CD14-positive monocyte (primary cell): ENCODE measurements around the gene TBCD. TPM values are rescaled to one million over a fixed set of nuclear protein-coding genes. Genes with fewer than 3 reads are reported as not detected.

Experiments
- DNase-seq, 3 donors: peaks; one replicate each; pipeline ENCODE4 v3.0.0-alpha.2; 2011 to 2022
- H2AFZ ChIP-seq: 2 replicates; pipeline ENCODE4 v1.6.0; 2012; ENCODE audit warnings: mild to moderate bottlenecking, low read depth, low read length, inconsistent platforms; ENCODE audit not compliant: insufficient read depth, poor library complexity, severe bottlenecking
- H3K27ac ChIP-seq, 2 donors: 1 replicate in 1 of 2; 2 replicates in 1 of 2; pipeline ENCODE4 v1.5.1; 2012 to 2013; ENCODE audit warnings: low read length in 2 of 2, control low read depth in 1 of 2, inconsistent platforms in 1 of 2, low read depth in 1 of 2, mild to moderate bottlenecking in 1 of 2
- H3K27me3 ChIP-seq, 2 donors: one replicate each; pipeline versions ENCODE4 v1.6.0 to v1.6.1; 2011 to 2013; ENCODE audit warnings: low read length in 2 of 2; ENCODE audit not compliant: control insufficient read depth in 2 of 2, insufficient read depth in 2 of 2
- H3K36me3 ChIP-seq, 2 donors: replicated peaks in 1 of 2; 1 replicate in 1 of 2; 2 replicates in 1 of 2; pipeline versions ENCODE4 v1.5.1 to v1.6.1; 2012 to 2013; ENCODE audit warnings: low read length in 2 of 2, control low read depth in 1 of 2, inconsistent platforms in 1 of 2, mild to moderate bottlenecking in 1 of 2; ENCODE audit not compliant: insufficient read depth in 2 of 2, control insufficient read depth in 1 of 2
- H3K4me1 ChIP-seq, 2 donors: 1 replicate in 1 of 2; 2 replicates in 1 of 2; pipeline versions ENCODE4 v1.5.1 to v1.6.1; 2012 to 2013; ENCODE audit warnings: low read length in 2 of 2, control low read depth in 1 of 2, inconsistent platforms in 1 of 2, mild to moderate bottlenecking in 1 of 2, moderate library complexity in 1 of 2; ENCODE audit not compliant: insufficient read depth in 2 of 2, control insufficient read depth in 1 of 2
- H3K4me2 ChIP-seq: replicated peaks from 2 replicates; pipeline ENCODE3; 2012; ENCODE audit warnings: low read length, moderate library complexity, mild to moderate bottlenecking; ENCODE audit not compliant: poor library complexity, severe bottlenecking; ENCODE audit errors: extremely low read depth
- H3K4me3 ChIP-seq, 3 experiments: fragments of 200-600 bp in 1 of 3; sonication (generic) in 1 of 3; replicated peaks in 1 of 3; 1 replicate in 2 of 3; 2 replicates in 1 of 3; pipeline ENCODE4 v1.5.1; 2011 to 2013; ENCODE audit warnings: low read length in 3 of 3, mild to moderate bottlenecking in 3 of 3, control low read depth in 2 of 3, low read depth in 2 of 3, inconsistent platforms in 1 of 3, moderate library complexity in 1 of 3
- H3K79me2 ChIP-seq: 2 replicates; pipeline ENCODE4 v1.6.0; 2012; ENCODE audit warnings: mild to moderate bottlenecking, control low read depth, inconsistent platforms, low read length, moderate library complexity; ENCODE audit not compliant: insufficient read depth
- H3K9ac ChIP-seq: 2 replicates; pipeline ENCODE4 v1.6.0; 2017; ENCODE audit warnings: low read length, mild to moderate bottlenecking; ENCODE audit not compliant: insufficient read depth, poor library complexity, severe bottlenecking
- H3K9me3 ChIP-seq, 2 donors: replicated peaks in 1 of 2; 1 replicate in 1 of 2; 2 replicates in 1 of 2; pipeline versions ENCODE4 v1.5.1 to v1.6.1; 2012 to 2013; ENCODE audit warnings: low read length in 2 of 2, control low read depth in 1 of 2; ENCODE audit not compliant: control insufficient read depth in 1 of 2, insufficient read depth in 1 of 2
- H4K20me1 ChIP-seq: 2 replicates; pipeline ENCODE4 v1.6.0; 2012; ENCODE audit warnings: mild to moderate bottlenecking, low read length, control low read depth, moderate library complexity; ENCODE audit not compliant: insufficient read depth
- H3K27ac Mint-ChIP-seq, 7 donors: one replicate each; pipeline ENCODE4 v1.8.0; 2020; ENCODE audit warnings: mild to moderate bottlenecking in 7 of 7, mixed read lengths in 7 of 7, moderate library complexity in 6 of 7, inconsistent platforms in 2 of 7
- H3K27me3 Mint-ChIP-seq, 3 donors: one replicate each; pipeline ENCODE4 v1.8.0; 2021 to 2022; ENCODE audit warnings: low read depth in 3 of 3, mild to moderate bottlenecking in 3 of 3, mixed read lengths in 3 of 3, moderate library complexity in 3 of 3, inconsistent platforms in 1 of 3
- H3K36me3 Mint-ChIP-seq, 2 donors: one replicate each; pipeline ENCODE4 v1.8.0; 2020; ENCODE audit warnings: mixed read lengths in 2 of 2, inconsistent platforms in 1 of 2, mild to moderate bottlenecking in 1 of 2
- H3K4me1 Mint-ChIP-seq: one replicate; pipeline ENCODE4 v1.8.0; 2020; ENCODE audit warnings: mild to moderate bottlenecking, mixed read lengths
- H3K4me3 Mint-ChIP-seq, 2 donors: one replicate each; pipeline ENCODE4 v1.8.0; 2020; ENCODE audit warnings: mild to moderate bottlenecking in 2 of 2, mixed read lengths in 2 of 2, moderate library complexity in 1 of 2
- H3K9me3 Mint-ChIP-seq, 7 donors: one replicate each; pipeline ENCODE4 v1.8.0; 2020 to 2022; ENCODE audit warnings: mixed read lengths in 7 of 7, mild to moderate bottlenecking in 6 of 7, moderate library complexity in 6 of 7, inconsistent platforms in 2 of 7
- WGBS: methylation state at CpG from one replicate; pipeline ENCODE4 v1.1.5; 2013; ENCODE audit warnings: missing lambda C conversion rate; ENCODE audit not compliant: insufficient coverage; 5-methylcytosine and 5-hydroxymethylcytosine counted together
- intact Hi-C, 2 donors: fragments of 100-400 bp; cut with micrococcal nuclease; formaldehyde crosslinking; loops; one replicate each; pipeline versions ENCODE4 v1.15.0 to v1.15.1; 2023
- polyA plus RNA-seq, 3 donors: library from polyadenylated mRNA; depleted of rRNA in 1 of 3; unstranded in 2 of 3; stranded (reverse) in 1 of 3; fragments of 300-500 nt in 2 of 3; fragments of >200 nt in 1 of 3; fragmentation: Illumina TruSeq in 2 of 3; gene quantifications; 1 replicate in 2 of 3; 2 replicates in 1 of 3; pipeline ENCODE4 v1.2.3, GENCODE V29; 2012 to 2021
- TF ChIP-seq, protein P1 (sequence below): fragments of 200-600 bp; IDR thresholded peaks from one replicate; pipeline ENCODE4 v1.8.0; 2022; ENCODE audit warnings: antibody characterized with exemption, mild to moderate bottlenecking

TBCD gene
- polyA plus RNA-seq, 3 donors: 54.7 to 74.0 (median 66.6) TPM

- H3K4me1 ChIP-seq: peaks cover 32 to 44% of the 10 kb centered on the region in 2 donors
- H3K4me1 Mint-ChIP-seq: peaks cover 41% of the 10 kb centered on the region
- TF ChIP-seq, protein P1, sequence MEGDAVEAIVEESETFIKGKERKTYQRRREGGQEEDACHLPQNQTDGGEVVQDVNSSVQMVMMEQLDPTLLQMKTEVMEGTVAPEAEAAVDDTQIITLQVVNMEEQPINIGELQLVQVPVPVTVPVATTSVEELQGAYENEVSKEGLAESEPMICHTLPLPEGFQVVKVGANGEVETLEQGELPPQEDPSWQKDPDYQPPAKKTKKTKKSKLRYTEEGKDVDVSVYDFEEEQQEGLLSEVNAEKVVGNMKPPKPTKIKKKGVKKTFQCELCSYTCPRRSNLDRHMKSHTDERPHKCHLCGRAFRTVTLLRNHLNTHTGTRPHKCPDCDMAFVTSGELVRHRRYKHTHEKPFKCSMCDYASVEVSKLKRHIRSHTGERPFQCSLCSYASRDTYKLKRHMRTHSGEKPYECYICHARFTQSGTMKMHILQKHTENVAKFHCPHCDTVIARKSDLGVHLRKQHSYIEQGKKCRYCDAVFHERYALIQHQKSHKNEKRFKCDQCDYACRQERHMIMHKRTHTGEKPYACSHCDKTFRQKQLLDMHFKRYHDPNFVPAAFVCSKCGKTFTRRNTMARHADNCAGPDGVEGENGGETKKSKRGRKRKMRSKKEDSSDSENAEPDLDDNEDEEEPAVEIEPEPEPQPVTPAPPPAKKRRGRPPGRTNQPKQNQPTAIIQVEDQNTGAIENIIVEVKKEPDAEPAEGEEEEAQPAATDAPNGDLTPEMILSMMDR: peak; percentile 26
- peaks cover 0 to 5% of the 10 kb centered on the region in 2 donors for H3K36me3 ChIP-seq
- no peaks in the 10 kb centered on the region for H3K79me2 ChIP-seq
- 26% methylated on average over 12 of the region's 12 CpGs for WGBS
- H3K4me2 ChIP-seq: peak overlapping the region; percentile 14
- H3K9me3 Mint-ChIP-seq: no peaks in the 10 kb centered on the region
- peak overlapping the region in 4 of 7 donors; percentile 0 to 90 (median 44) for H3K27ac Mint-ChIP-seq
- no peaks in the 10 kb centered on the region for H3K27me3 ChIP-seq
- no peak overlapping the region for H3K4me3 ChIP-seq
- H3K4me3 Mint-ChIP-seq: peak overlapping the region in 1 of 2 donors; percentile 55
- H2AFZ ChIP-seq: no peak overlapping the region
- H3K36me3 Mint-ChIP-seq: peaks cover 5 to 22% of the 10 kb centered on the region in 2 donors
- no peaks in the 10 kb centered on the region for H3K9me3 ChIP-seq
- no peak overlapping the region for H3K9ac ChIP-seq
- H3K27ac ChIP-seq: no peak overlapping the region
- DNase-seq: peak; percentile 20 to 29 (median 28)
- peaks cover 0 to 4% (median 0%) of the 10 kb centered on the region in 3 donors for H3K27me3 Mint-ChIP-seq
- intact Hi-C loops: no loop called here
- H4K20me1 ChIP-seq: no peaks in the 10 kb centered on the region
Measured at GRCh38 chr17:82836823-82837357, 85.0 kb downstream of the TBCD start.

DNA sequence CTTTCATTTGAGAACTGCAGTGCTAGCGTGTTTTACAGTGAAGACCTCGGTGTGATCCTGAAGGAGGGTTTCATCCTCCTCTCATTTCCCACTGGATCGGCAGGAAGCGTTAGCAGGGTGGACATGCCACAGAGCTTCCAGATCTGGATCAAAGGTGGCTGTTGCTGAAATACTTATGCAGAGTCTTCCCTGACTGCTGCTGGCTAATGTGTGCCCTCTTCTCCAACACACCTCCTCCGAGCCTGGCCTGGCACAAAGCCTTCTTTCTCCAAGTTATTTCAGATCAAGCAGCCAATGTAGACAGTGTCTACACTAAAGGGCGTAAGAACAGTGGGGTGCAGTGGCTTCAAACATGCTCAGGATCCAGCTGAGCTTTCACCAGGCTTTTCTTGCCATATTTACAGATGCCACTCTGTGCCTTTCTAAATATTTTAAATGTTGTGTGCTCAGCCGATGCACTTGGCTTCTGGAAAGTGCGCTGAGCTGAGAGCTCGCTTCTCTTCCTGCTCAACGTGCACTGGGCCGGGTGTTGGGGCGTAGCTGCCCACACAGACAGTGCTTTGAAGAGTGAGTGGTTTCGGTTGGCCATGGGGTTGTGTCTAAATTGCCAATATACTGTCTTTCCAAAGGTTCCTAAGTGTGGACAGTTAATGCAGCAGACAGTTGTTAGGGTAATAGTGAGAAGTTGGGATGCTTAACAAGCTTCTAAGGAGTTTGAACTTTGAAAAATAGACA is 85.9 kb downstream of the TBCD start:
- Histone ChIP-seq H3K4me1 (peaks cover 32 to 44% of the 10 kb centered on the region in 2 donors), H3K4me2 (peak overlapping the region; percentile 46), H2AFZ (peak overlapping the region; percentile 39), H3K79me2 (no peaks in the 10 kb centered on the region), H3K9ac (no peak overlapping the region), H4K20me1 (no peaks in the 10 kb centered on the region), H3K27ac (peak overlapping the region; percentile 28 to 51), H3K4me3 (peak overlapping the region in 1 of 3 experiments; percentile 46), H3K9me3 (no peaks in the 10 kb centered on the region), H3K27me3 (no peaks in the 10 kb centered on the region), H3K36me3 (peaks cover 0 to 5% of the 10 kb centered on the region in 2 donors)
- Mint-ChIP-seq H3K9me3 (peaks cover 0 to 4% (median 0%) of the 10 kb centered on the region in 7 donors), H3K36me3 (peaks cover 3 to 14% of the 10 kb centered on the region in 2 donors), H3K4me3 (peak overlapping the region; percentile 6 to 70), H3K27me3 (peaks cover 0 to 2% (median 0%) of the 10 kb centered on the region in 3 donors), H3K27ac (peak overlapping the region; percentile 37 to 90 (median 83)), H3K4me1 (peaks cover 41% of the 10 kb centered on the region)
- no peak for DNase-seq
- intact Hi-C loops: no loop called here
- WGBS: 79% methylated on average over 9 of the region's 13 CpGs
- TF ChIP-seq, protein P1: no peak
